ENCODE measurements around the gene MAP3K5. TPM values are rescaled to one million over a fixed set of nuclear protein-coding genes. Genes with fewer than 3 reads are reported as not detected.

The MAP3K5 gene
- total RNA-seq, 1 donor from 2014 or later = 1.7 TPM

DNA sequence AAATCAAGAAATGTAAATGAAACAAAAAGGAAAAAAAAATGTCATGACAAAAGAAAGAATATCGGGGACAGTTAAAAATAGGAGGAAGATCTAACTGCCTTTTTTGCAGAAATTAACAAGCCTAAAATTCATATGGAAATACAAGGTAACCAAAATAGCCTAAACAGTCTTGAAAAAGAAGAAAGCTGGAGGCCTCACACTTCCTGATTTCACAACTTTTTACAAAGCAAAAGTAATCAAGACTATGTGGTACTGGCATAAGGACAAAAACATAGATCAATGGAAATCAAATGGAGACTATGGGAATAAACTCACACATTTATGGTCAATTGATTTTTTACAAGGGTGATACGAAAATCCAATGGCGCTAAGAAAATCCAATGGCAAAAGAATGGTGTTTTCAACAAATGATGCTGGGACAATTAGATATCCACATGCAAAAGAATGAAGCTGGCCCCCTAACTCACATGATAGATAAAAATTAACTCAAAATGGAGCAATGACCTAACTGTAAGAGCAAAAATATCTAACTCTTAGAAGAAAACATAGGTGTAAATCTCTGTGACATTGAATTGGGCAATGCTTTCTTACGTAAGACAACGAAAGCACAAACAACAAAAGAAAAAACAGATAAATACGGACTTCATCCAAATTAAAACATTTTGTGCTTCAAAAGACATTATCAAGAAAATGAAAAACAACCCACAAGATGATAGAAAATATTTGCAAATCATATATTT lies 24.5 kb downstream of the MAP3K5 start:
- Mint-ChIP-seq H3K9me3 (ENCODE audit: unreplicated experiment) (no peaks in the 10 kb centered on the region), H3K36me3 (ENCODE audit: low read depth, unreplicated experiment) (no peaks in the 10 kb centered on the region), H3K27me3 (ENCODE audit: low read depth, unreplicated experiment) (no peaks in the 10 kb centered on the region), H3K27ac (ENCODE audit: unreplicated experiment) (no peak overlapping the region), H3K4me3 (ENCODE audit: unreplicated experiment) (no peak overlapping the region), H3K4me1 (ENCODE audit: low read depth, unreplicated experiment) (no peaks in the 10 kb centered on the region)
- TF ChIP-seq EZH2 (IDR thresholded peaks at IDR 0.05; ENCODE audit: insufficient read depth, low read length) = no peak
- TF ChIP-seq, protein P1, sequence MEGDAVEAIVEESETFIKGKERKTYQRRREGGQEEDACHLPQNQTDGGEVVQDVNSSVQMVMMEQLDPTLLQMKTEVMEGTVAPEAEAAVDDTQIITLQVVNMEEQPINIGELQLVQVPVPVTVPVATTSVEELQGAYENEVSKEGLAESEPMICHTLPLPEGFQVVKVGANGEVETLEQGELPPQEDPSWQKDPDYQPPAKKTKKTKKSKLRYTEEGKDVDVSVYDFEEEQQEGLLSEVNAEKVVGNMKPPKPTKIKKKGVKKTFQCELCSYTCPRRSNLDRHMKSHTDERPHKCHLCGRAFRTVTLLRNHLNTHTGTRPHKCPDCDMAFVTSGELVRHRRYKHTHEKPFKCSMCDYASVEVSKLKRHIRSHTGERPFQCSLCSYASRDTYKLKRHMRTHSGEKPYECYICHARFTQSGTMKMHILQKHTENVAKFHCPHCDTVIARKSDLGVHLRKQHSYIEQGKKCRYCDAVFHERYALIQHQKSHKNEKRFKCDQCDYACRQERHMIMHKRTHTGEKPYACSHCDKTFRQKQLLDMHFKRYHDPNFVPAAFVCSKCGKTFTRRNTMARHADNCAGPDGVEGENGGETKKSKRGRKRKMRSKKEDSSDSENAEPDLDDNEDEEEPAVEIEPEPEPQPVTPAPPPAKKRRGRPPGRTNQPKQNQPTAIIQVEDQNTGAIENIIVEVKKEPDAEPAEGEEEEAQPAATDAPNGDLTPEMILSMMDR (IDR thresholded peaks at IDR 0.05; ENCODE audit: insufficient read depth, low read depth, low read length) = no peak
- DNase-seq (ENCODE audit: low read depth) = no peak
- Histone ChIP-seq H4K20me1 (ENCODE audit: insufficient read depth, low read length) (peaks cover 7% of the 10 kb centered on the region), H3K4me1 (ENCODE audit: insufficient read depth, low read length) (no peaks in the 10 kb centered on the region), H3K27ac (ENCODE audit: low read depth, low read length) (no peak overlapping the region), H3K4me3 (ENCODE audit: insufficient read depth, low read depth, low read length) (no peak overlapping the region), H3K36me3 (ENCODE audit: insufficient read depth, low read length) (no peaks in the 10 kb centered on the region), H3K9me3 (ENCODE audit: insufficient read depth, low read depth, low read length) (no peaks in the 10 kb centered on the region), H3K79me2 (ENCODE audit: insufficient read depth, low read length) (peaks cover 47% of the 10 kb centered on the region), H3K9ac (ENCODE audit: low read length) (no peak overlapping the region), H3K4me2 (ENCODE audit: low read length) (no peak overlapping the region), H3K27me3 (ENCODE audit: insufficient read depth, low read length) (no peaks in the 10 kb centered on the region), H2AFZ (ENCODE audit: low read depth, low read length) (no peak overlapping the region)
- no peak for FAIRE-seq

DNA sequence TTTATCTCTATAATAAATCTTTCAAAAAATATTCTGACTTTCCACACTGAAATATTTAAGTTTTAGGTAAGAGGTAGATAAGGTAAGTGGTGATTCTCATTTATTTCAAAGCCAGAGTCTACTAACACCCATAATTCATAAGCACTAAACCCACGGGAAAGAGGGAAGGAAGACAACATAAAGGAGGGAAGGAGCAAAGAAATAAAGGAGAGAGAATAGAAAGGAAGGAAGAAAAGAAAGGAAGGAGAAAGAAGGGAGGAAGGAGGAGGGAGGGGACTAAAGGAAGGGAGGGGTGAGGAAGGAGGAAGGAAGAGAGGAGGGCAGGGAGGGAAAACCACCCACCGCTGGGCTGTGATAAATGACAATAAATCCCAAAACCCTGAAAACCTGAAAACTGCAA lies 25.2 kb downstream of the MAP3K5 start:
- no peak for FAIRE-seq
- no peaks in the 10 kb centered on the region for H3K9me3 ChIP-seq (ENCODE audit: insufficient read depth, low read depth, low read length)
- no peaks in the 10 kb centered on the region for H3K36me3 ChIP-seq (ENCODE audit: insufficient read depth, low read length)
- H3K4me3 ChIP-seq (ENCODE audit: insufficient read depth, low read depth, low read length) = no peak overlapping the region
- Mint-ChIP-seq H3K27me3 (ENCODE audit: low read depth, unreplicated experiment) (no peaks in the 10 kb centered on the region), H3K4me1 (ENCODE audit: low read depth, unreplicated experiment) (peaks cover 2% of the 10 kb centered on the region), H3K36me3 (ENCODE audit: low read depth, unreplicated experiment) (no peaks in the 10 kb centered on the region), H3K4me3 (ENCODE audit: unreplicated experiment) (no peak overlapping the region), H3K9me3 (ENCODE audit: unreplicated experiment) (no peaks in the 10 kb centered on the region), H3K27ac (ENCODE audit: unreplicated experiment) (no peak overlapping the region)
- no peaks in the 10 kb centered on the region for H3K4me1 ChIP-seq (ENCODE audit: insufficient read depth, low read length)
- H3K9ac ChIP-seq (ENCODE audit: low read length) = no peak overlapping the region
- peaks cover 10% of the 10 kb centered on the region for H4K20me1 ChIP-seq (ENCODE audit: insufficient read depth, low read length)
- TF ChIP-seq, protein P1 (IDR thresholded peaks at IDR 0.05; ENCODE audit: insufficient read depth, low read depth, low read length) = no peak
- no peak for TF ChIP-seq EZH2 (IDR thresholded peaks at IDR 0.05; ENCODE audit: insufficient read depth, low read length)
- DNase-seq (ENCODE audit: low read depth) = no peak
- no peak overlapping the region for H2AFZ ChIP-seq (ENCODE audit: low read depth, low read length)
- H3K27me3 ChIP-seq (ENCODE audit: insufficient read depth, low read length) = no peaks in the 10 kb centered on the region
- H3K79me2 ChIP-seq (ENCODE audit: insufficient read depth, low read length) = peaks cover 52% of the 10 kb centered on the region
- H3K4me2 ChIP-seq (ENCODE audit: low read length) = no peak overlapping the region
- no peak overlapping the region for H3K27ac ChIP-seq (ENCODE audit: low read depth, low read length)

DNA sequence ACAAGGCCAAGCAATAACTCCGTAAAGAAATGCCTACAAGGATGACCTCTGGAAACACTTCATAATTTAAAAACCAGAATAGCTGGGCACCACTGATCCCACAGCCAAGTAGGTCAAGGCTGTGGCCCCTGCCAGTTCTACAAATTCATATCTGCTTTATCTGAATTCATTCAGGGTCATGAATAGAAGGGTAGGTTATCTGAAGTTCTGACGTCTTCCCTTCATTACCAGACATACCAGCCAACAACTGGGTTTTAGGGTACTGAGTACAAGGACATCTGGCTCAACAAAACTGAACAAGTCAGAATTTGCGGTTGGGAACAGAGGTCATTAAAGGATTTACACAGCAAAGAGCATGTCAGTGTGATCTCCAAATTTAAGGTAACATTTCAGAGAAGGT lies 26.0 kb downstream of the MAP3K5 start:
- Histone ChIP-seq H3K27me3 (ENCODE audit: insufficient read depth, low read length) (no peaks in the 10 kb centered on the region), H3K4me1 (ENCODE audit: insufficient read depth, low read length) (peaks cover 3% of the 10 kb centered on the region), H3K9me3 (ENCODE audit: insufficient read depth, low read depth, low read length) (no peaks in the 10 kb centered on the region), H3K27ac (ENCODE audit: low read depth, low read length) (no peak overlapping the region), H2AFZ (ENCODE audit: low read depth, low read length) (no peak overlapping the region), H3K9ac (ENCODE audit: low read length) (no peak overlapping the region), H3K4me3 (ENCODE audit: insufficient read depth, low read depth, low read length) (no peak overlapping the region), H3K79me2 (ENCODE audit: insufficient read depth, low read length) (peaks cover 48% of the 10 kb centered on the region), H4K20me1 (ENCODE audit: insufficient read depth, low read length) (peaks cover 18% of the 10 kb centered on the region), H3K4me2 (ENCODE audit: low read length) (no peak overlapping the region), H3K36me3 (ENCODE audit: insufficient read depth, low read length) (no peaks in the 10 kb centered on the region)
- H3K4me3 Mint-ChIP-seq (ENCODE audit: unreplicated experiment) = no peak overlapping the region
- no peak overlapping the region for H3K27ac Mint-ChIP-seq (ENCODE audit: unreplicated experiment)
- peaks cover 11% of the 10 kb centered on the region for H3K4me1 Mint-ChIP-seq (ENCODE audit: low read depth, unreplicated experiment)
- no peaks in the 10 kb centered on the region for H3K9me3 Mint-ChIP-seq (ENCODE audit: unreplicated experiment)
- no peaks in the 10 kb centered on the region for H3K36me3 Mint-ChIP-seq (ENCODE audit: low read depth, unreplicated experiment)
- FAIRE-seq (no peak), DNase-seq (ENCODE audit: low read depth) (no peak)
- no peaks in the 10 kb centered on the region for H3K27me3 Mint-ChIP-seq (ENCODE audit: low read depth, unreplicated experiment)
- no peak for TF ChIP-seq EZH2 (IDR thresholded peaks at IDR 0.05; ENCODE audit: insufficient read depth, low read length)
- TF ChIP-seq, protein P1 (IDR thresholded peaks at IDR 0.05; ENCODE audit: insufficient read depth, low read depth, low read length) = no peak
